ENCODE results near the gene NXT1. TPM values are rescaled to one million over a fixed set of nuclear protein-coding genes. Genes with fewer than 3 reads are reported as not detected.
"Not testable (repeated sequence)": the region's sequence is repeated elsewhere in the genome, so short reads cannot be mapped to it uniquely, and the experiment has no call there.

The NXT1 gene
- total RNA-seq, 1 experiment from 2014 or later, result 36.9 TPM

- Histone ChIP-seq H3K79me2 (ENCODE audit: low read length) (peaks cover 22% of the 10 kb centered on the region), H3K9me3 (ENCODE audit: low read length) (no peaks in the 10 kb centered on the region), H3K27me3 (ENCODE audit: low read length) (no peaks in the 10 kb centered on the region), H3K9ac (ENCODE audit: low read length) (no peak overlapping the region), H2AFZ (ENCODE audit: low read length) (no peak overlapping the region), H3K4me1 (ENCODE audit: low read length) (peaks cover 27% of the 10 kb centered on the region), H3K36me3 (ENCODE audit: insufficient read depth, low read length) (no peaks in the 10 kb centered on the region), H3K9me2 (replicated peaks; ENCODE audit: insufficient read depth, low read length) (no peaks in the 10 kb centered on the region), H3K4me2 (ENCODE audit: low read depth, low read length, poor library complexity, severe bottlenecking) (no peak overlapping the region), H3K4me3 (ENCODE audit: low read length) (no peak overlapping the region), H4K20me1 (ENCODE audit: insufficient read depth, low read depth, low read length) (peaks cover 13% of the 10 kb centered on the region; the same call in 1 of the 2 replicates), H3K27ac (ENCODE audit: low read length) (no peak overlapping the region)
- no peak for DNase-seq
These were observed 2.8 kb upstream of the NXT1 start for GRCh38 chr20:23347791-23348190.

GRCh38 chr20:23348510-23348909 is 2.1 kb upstream of the NXT1 start:
- H3K4me2 ChIP-seq (ENCODE audit: low read depth, low read length, poor library complexity, severe bottlenecking); H3K27ac ChIP-seq (ENCODE audit: low read length); DNase-seq; H3K9me3 ChIP-seq (ENCODE audit: low read length); H2AFZ ChIP-seq (ENCODE audit: low read length); H3K9ac ChIP-seq (ENCODE audit: low read length); H3K9me2 ChIP-seq (replicated peaks; ENCODE audit: insufficient read depth, low read length); H3K36me3 ChIP-seq (ENCODE audit: insufficient read depth, low read length); H3K27me3 ChIP-seq (ENCODE audit: low read length); H3K4me3 ChIP-seq (ENCODE audit: low read length): not testable (repeated sequence)
- H3K79me2 ChIP-seq (ENCODE audit: low read length), result peaks cover 29% of the 10 kb centered on the region
- peaks cover 17% of the 10 kb centered on the region for H4K20me1 ChIP-seq (ENCODE audit: insufficient read depth, low read depth, low read length)
- peaks cover 30% of the 10 kb centered on the region for H3K4me1 ChIP-seq (ENCODE audit: low read length)

GRCh38 chr20:23349338-23350195 is 1.0 kb upstream of the NXT1 start:
- H3K9me3 ChIP-seq (ENCODE audit: low read length), result no peaks in the 10 kb centered on the region
- H3K79me2 ChIP-seq (ENCODE audit: low read length), result peaks cover 39% of the 10 kb centered on the region
- H3K36me3 ChIP-seq (ENCODE audit: insufficient read depth, low read length), result no peaks in the 10 kb centered on the region; the same call in 1 of the 2 replicates
- DNase-seq, result peak; percentile 89
- peak overlapping the region; percentile 91 for H3K4me3 ChIP-seq (ENCODE audit: low read length)
- no peaks in the 10 kb centered on the region for H3K27me3 ChIP-seq (ENCODE audit: low read length)
- peak overlapping the region; percentile 80 for H3K4me2 ChIP-seq (ENCODE audit: low read depth, low read length, poor library complexity, severe bottlenecking)
- H3K9ac ChIP-seq (ENCODE audit: low read length), result peak overlapping the region; percentile 87
- peak overlapping the region; percentile 93; the same call in 1 of the 2 replicates for H2AFZ ChIP-seq (ENCODE audit: low read length)
- peaks cover 25% of the 10 kb centered on the region for H4K20me1 ChIP-seq (ENCODE audit: insufficient read depth, low read depth, low read length)
- peak overlapping the region; percentile 91 for H3K27ac ChIP-seq (ENCODE audit: low read length)
- peaks cover 39% of the 10 kb centered on the region for H3K4me1 ChIP-seq (ENCODE audit: low read length)
- H3K9me2 ChIP-seq (replicated peaks; ENCODE audit: insufficient read depth, low read length), result no peaks in the 10 kb centered on the region

GRCh38 chr20:23350904-23351838 is 580 bp downstream of the NXT1 start:
- Histone ChIP-seq H3K79me2 (ENCODE audit: low read length) (peaks cover 53% of the 10 kb centered on the region), H3K27ac (ENCODE audit: low read length) (peak overlapping the region; percentile 71), H3K9me3 (ENCODE audit: low read length) (no peaks in the 10 kb centered on the region), H3K9me2 (replicated peaks; ENCODE audit: insufficient read depth, low read length) (no peaks in the 10 kb centered on the region), H3K4me2 (ENCODE audit: low read depth, low read length, poor library complexity, severe bottlenecking) (peak overlapping the region; percentile 80), H3K4me1 (ENCODE audit: low read length) (peaks cover 55% of the 10 kb centered on the region), H3K4me3 (ENCODE audit: low read length) (peak overlapping the region; percentile 91), H3K36me3 (ENCODE audit: insufficient read depth, low read length) (no peaks in the 10 kb centered on the region; the same call in 1 of the 2 replicates), H3K27me3 (ENCODE audit: low read length) (no peaks in the 10 kb centered on the region), H4K20me1 (ENCODE audit: insufficient read depth, low read depth, low read length) (peaks cover 25% of the 10 kb centered on the region), H2AFZ (ENCODE audit: low read length) (no peak overlapping the region), H3K9ac (ENCODE audit: low read length) (peak overlapping the region; percentile 87)
- DNase-seq, result peak; percentile 89

GRCh38 chr20:23356203-23356602 is 5.6 kb downstream of the NXT1 start:
- no peaks in the 10 kb centered on the region; the same call in 1 of the 2 replicates for H3K36me3 ChIP-seq (ENCODE audit: insufficient read depth, low read length)
- H3K9me2 ChIP-seq (replicated peaks; ENCODE audit: insufficient read depth, low read length), result no peaks in the 10 kb centered on the region
- no peak overlapping the region for H3K9ac ChIP-seq (ENCODE audit: low read length)
- DNase-seq, result no peak
- H3K4me1 ChIP-seq (ENCODE audit: low read length), result peaks cover 73% of the 10 kb centered on the region
- peaks cover 25% of the 10 kb centered on the region for H4K20me1 ChIP-seq (ENCODE audit: insufficient read depth, low read depth, low read length)
- H3K27me3 ChIP-seq (ENCODE audit: low read length), result no peaks in the 10 kb centered on the region
- no peak overlapping the region for H2AFZ ChIP-seq (ENCODE audit: low read length)
- H3K9me3 ChIP-seq (ENCODE audit: low read length), result no peaks in the 10 kb centered on the region
- no peak overlapping the region for H3K4me3 ChIP-seq (ENCODE audit: low read length)
- H3K27ac ChIP-seq (ENCODE audit: low read length), result 0 out of 2 replicates have a peak overlapping the region, but pooled peaks have one; percentile 31
- peaks cover 54% of the 10 kb centered on the region for H3K79me2 ChIP-seq (ENCODE audit: low read length)
- peak overlapping the region; percentile 88 for H3K4me2 ChIP-seq (ENCODE audit: low read depth, low read length, poor library complexity, severe bottlenecking)

GRCh38 chr20:23357767-23358562 is 7.4 kb downstream of the NXT1 start:
- Histone ChIP-seq H3K4me1 (ENCODE audit: low read length) (peaks cover 62% of the 10 kb centered on the region), H3K27ac (ENCODE audit: low read length) (peak overlapping the region; percentile 62), H3K27me3 (ENCODE audit: low read length) (no peaks in the 10 kb centered on the region), H3K9me2 (replicated peaks; ENCODE audit: insufficient read depth, low read length) (no peaks in the 10 kb centered on the region), H3K36me3 (ENCODE audit: insufficient read depth, low read length) (no peaks in the 10 kb centered on the region; the same call in 1 of the 2 replicates), H3K4me3 (ENCODE audit: low read length) (peak overlapping the region; percentile 78), H3K9me3 (ENCODE audit: low read length) (no peaks in the 10 kb centered on the region), H4K20me1 (ENCODE audit: insufficient read depth, low read depth, low read length) (peaks cover 17% of the 10 kb centered on the region), H2AFZ (ENCODE audit: low read length) (peak overlapping the region; percentile 56; the same call in 1 of the 2 replicates), H3K9ac (ENCODE audit: low read length) (peak overlapping the region; percentile 76), H3K79me2 (ENCODE audit: low read length) (peaks cover 48% of the 10 kb centered on the region), H3K4me2 (ENCODE audit: low read depth, low read length, poor library complexity, severe bottlenecking) (peak overlapping the region; percentile 88)
- DNase-seq, result peak; percentile 100

GRCh38 chr20:23358563-23358906 is 7.9 kb downstream of the NXT1 start:
- Histone ChIP-seq H3K4me2 (ENCODE audit: low read depth, low read length, poor library complexity, severe bottlenecking) (peak overlapping the region; percentile 75), H3K4me1 (ENCODE audit: low read length) (peaks cover 66% of the 10 kb centered on the region), H2AFZ (ENCODE audit: low read length) (no peak overlapping the region), H3K27ac (ENCODE audit: low read length) (peak overlapping the region; percentile 41), H4K20me1 (ENCODE audit: insufficient read depth, low read depth, low read length) (peaks cover 21% of the 10 kb centered on the region), H3K36me3 (ENCODE audit: insufficient read depth, low read length) (no peaks in the 10 kb centered on the region; the same call in 1 of the 2 replicates), H3K4me3 (ENCODE audit: low read length) (peak overlapping the region; percentile 60), H3K79me2 (ENCODE audit: low read length) (peaks cover 48% of the 10 kb centered on the region), H3K27me3 (ENCODE audit: low read length) (no peaks in the 10 kb centered on the region), H3K9ac (ENCODE audit: low read length) (peak overlapping the region; percentile 52), H3K9me2 (replicated peaks; ENCODE audit: insufficient read depth, low read length) (no peaks in the 10 kb centered on the region), H3K9me3 (ENCODE audit: low read length) (no peaks in the 10 kb centered on the region)
- no peak for DNase-seq
